ENCODE measurements around the gene PNPLA3.
A peak's percentile ranks its signal among the peaks of the same experiment; 100 is the strongest.

Gene PNPLA3, protein sequence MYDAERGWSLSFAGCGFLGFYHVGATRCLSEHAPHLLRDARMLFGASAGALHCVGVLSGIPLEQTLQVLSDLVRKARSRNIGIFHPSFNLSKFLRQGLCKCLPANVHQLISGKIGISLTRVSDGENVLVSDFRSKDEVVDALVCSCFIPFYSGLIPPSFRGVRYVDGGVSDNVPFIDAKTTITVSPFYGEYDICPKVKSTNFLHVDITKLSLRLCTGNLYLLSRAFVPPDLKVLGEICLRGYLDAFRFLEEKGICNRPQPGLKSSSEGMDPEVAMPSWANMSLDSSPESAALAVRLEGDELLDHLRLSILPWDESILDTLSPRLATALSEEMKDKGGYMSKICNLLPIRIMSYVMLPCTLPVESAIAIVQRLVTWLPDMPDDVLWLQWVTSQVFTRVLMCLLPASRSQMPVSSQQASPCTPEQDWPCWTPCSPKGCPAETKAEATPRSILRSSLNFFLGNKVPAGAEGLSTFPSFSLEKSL

DNA sequence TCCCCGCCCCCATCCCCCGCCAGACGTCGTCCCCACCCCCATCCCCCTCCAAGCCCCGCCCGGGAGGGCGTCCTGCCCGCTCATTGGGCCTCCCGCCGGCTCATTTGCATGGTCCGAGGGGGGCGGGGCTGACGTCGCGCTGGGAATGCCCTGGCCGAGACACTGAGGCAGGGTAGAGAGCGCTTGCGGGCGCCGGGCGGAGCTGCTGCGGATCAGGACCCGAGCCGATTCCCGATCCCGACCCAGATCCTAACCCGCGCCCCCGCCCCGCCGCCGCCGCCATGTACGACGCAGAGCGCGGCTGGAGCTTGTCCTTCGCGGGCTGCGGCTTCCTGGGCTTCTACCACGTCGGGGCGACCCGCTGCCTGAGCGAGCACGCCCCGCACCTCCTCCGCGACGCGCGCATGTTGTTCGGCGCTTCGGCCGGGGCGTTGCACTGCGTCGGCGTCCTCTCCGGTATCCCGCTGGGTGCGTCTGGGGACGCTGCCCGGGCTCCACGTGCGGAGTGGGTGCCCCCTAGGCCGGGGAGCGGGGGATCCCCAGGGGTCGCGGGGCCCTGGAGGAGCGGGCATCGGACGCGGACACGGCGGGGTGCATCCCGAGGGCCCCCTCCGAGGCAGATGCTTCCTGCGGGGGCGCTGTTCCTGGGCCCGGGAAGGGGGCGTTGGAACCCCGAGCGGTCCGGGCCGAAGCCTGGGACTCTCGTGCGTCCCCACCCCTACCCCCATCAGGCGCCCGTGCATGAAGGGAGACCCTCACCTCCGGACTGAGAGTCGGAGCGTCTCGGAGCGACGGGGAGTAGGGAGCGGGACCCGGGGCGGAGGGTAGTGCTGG is at the start of gene PNPLA3:
Gene PNPLA3 (plus strand): TSS at position 175 of the 834 bp plus-strand sequence. CDS start 107 bp downstream, at position 282.
- DNase-seq (ENCODE audit: low spot score): peak; percentile 70

DNA sequence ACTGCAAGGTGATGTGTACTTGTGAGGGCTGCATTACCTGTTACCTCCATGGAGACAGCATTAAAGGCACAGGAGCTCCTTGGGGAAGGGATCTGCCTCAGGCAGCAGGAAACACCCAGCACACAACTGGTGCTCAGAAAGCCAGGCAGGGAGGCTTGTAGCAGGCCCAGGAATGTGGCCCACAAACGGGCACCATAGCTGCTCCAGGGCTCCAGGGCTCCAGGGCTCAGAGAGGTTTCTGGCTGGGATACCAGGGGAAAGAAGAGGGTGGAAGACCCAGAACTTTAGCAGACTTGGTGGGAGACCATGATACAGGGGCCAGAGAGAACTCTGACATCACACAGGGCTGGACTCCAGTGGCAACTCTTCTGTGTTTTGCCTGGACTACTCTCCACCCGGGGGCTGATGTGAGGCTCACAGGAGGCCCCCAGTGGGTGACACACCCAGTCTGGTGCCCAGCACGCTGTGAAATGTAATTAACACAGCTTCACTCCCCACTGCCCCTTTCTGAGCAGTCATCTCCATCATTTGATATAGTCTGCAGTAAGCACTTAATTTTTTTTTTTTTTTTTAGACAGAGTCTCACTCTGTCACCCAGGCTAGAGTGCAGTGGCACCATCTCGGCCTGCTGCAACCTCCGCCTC is 46.6 kb upstream of the PNPLA3 start:
- no peak for DNase-seq (ENCODE audit: low spot score)

DNA sequence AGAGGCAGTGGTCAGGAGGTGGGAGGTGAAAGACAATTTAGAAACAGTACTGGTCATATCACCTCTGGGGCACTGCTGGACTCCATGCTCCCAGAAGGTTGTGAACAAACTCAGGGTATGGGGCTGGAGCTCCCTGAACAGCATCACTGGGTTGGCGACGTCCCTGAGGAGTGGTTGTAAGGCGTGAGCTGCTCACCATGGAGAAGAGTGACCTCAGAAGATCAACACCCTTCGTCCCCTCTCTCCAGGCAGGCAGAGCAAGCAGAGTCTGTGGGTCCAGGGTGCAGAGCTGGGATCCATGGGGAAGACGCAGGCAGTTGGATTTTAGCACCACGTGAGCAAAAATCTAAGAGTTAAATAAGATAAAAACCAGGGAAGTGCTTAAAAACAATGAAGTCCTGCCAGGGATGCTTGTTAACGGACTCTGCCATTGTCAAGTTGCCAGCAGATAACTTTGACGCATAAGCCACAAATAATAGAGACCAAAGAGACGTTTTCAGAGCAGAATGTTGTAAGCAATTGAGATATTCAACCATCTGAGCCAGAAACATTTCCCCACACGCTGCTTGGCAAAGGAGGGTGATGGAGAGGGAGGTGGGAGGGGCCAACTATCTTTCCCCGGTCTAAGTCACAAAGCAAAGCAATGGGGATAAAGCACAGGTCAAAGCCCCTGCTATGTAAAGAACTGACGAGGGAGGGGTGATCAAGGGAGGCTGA is 45.4 kb upstream of the PNPLA3 start:
- DNase-seq (ENCODE audit: low spot score): no peak

DNA sequence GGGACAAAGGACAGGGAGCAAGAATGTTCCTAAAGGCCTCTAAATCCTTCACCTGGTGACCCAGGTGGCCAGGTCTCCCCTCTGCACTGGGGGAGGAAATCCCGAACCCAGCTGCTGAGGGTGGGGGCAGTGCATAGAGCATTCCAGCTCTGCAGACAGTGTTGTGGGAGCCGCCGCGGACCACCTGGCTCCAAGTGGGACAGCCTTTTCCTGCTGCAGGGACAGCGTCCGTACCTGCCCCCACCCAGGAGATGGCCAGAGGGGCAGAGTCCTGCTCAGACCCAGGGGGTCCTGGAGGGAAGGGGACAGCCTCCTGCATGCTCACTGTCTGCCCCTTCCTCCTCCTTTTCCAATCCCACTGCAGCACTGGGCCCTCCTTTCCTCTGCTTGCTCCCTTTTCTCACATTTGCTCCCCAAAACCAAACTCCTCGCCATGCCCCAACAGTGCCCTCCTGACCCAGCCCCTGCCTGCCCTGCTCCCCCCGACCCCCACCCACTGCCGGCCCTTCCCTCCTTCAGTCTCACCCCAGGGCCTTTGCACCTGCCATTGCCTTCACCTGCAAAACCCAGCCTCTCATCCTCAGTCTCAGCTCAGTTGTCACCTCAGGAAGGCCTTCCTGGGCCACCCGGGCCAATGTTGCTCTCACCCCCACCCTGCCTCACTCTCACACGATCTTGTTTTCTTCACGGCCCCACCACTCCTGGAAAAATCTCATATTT is 44.6 kb upstream of the PNPLA3 start:
- no peak for DNase-seq (ENCODE audit: low spot score)

DNA sequence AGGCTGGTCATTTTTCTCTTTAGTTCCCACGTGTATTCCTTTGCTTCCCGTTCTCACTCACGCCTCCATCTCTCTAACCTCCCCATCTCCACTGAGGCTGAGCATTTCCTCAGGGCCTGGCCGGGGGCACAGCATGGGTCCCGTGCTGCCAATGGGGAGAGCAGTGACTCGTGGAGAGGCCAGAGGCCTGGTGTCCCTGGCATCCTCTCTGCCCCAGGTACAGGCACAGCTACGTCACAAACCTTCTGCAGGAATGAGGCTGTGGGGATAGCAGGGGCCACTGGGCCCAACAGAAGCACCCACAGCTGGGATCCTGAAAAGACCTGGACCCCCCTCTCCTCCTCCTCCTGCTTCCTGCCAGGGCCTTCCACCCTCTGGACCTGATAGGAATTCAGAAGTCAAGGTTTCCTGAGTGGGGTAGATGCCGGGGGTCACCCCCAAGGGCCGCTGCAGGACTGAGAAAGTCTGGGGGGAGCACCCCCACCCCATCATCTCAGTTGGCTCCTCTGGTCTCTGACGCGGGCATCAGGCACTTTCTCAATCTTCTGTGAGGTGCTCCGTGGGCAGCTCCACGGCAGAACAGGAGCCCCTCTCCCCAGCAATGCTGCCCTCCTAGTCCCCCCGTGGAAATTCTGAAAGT is 43.6 kb upstream of the PNPLA3 start:
- DNase-seq (ENCODE audit: low spot score): no peak

DNA sequence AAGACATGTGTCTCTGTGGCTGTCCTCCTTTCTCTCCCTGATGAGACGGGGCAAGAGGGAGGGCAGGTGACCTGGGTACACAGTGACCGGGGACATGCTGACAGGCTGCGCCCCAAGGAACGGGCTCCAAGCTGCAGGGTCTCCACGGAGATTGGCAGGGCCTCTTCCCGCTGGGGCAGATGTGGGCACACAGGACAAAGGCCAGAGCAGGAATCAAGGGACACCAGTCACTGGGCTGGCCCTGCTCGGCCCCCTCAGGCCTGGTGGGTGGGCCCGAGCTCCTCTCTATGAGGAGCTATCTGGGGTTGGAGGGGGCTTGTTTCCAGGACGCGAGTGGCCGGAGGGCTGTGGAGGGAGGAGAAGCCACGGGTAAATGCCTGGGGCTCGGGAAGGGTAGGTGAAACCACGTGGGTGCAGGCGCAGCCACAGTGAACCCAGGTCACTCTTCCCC is 43.0 kb upstream of the PNPLA3 start:
- DNase-seq (ENCODE audit: low spot score): no peak

DNA sequence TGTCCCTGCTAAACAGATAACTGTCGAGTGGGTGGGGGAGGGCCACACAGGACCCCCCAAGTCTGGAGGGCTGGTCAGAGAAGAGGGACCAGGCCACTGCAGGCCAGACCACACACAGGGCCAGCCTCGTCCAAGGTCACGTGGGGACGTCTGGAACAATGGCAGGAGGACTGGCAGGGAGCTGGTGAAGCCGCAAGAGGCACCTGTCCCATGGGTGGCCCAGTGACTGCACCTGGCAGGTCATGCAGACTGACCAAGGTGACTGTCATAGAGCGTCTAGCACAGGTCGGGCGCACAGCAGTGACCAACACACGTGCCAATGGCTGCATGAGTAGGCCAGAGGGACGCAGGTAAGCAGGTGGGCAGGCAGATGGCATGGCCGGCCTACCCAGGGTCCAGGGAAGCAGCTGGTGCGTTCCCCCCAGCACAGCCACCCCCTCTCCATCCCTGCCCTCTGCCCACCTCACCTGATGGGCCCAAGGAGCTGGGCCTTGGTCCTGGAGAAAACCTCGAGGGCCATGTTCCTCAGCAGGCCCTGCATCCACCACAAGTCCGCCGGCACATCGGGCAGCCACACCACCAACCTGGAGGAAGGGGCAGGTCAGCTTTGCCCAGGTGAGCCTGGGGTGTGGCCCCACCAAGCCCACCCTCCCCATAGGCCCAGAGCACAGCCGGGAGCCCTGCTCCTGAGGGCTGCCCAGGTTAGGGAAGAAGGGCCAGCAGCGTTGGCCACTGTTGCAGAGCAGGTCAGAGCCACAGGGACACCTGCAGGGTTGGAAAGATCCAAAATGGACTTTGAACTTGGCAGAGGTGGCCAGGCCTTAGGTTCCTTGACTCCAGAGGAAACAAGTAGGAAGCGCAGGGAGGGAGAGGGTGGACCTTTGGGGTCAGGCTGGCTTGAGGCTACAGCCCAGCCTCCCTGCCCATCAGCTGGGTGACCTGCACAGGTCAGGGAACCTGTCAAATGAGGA is 42.2 kb upstream of the PNPLA3 start:
- no peak for DNase-seq (ENCODE audit: low spot score)

DNA sequence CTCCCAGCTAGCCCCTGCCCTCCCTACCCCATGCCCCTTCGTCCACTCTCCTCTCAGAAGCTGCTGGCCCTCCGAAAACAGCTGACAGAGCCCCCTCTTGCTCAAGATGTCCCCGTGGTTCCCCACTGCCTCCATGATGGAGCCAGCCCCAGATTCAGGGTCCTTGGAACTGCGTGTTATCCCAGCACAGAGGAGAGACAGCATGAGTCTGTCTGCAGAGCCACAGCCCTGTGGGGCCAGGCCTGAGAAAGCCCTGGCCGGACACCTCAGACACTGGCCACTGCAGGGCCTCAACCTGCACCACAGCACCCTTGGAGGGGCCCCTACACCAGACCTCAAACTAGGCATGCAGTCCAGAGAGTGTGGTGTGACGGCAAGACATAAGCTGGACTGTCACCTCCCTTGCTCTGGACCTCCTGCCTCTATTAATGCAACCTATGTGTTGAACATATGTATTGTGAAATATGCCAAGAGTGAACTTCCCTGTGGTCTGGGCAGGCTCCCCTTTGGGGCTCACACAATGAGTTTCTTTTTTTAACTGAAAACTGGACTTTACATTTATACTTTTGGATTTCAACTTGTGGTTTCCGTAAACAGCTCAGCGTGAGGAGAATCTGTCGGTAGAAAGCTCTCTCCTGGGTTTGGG is 41.4 kb upstream of the PNPLA3 start:
- DNase-seq (ENCODE audit: low spot score): no peak

DNA sequence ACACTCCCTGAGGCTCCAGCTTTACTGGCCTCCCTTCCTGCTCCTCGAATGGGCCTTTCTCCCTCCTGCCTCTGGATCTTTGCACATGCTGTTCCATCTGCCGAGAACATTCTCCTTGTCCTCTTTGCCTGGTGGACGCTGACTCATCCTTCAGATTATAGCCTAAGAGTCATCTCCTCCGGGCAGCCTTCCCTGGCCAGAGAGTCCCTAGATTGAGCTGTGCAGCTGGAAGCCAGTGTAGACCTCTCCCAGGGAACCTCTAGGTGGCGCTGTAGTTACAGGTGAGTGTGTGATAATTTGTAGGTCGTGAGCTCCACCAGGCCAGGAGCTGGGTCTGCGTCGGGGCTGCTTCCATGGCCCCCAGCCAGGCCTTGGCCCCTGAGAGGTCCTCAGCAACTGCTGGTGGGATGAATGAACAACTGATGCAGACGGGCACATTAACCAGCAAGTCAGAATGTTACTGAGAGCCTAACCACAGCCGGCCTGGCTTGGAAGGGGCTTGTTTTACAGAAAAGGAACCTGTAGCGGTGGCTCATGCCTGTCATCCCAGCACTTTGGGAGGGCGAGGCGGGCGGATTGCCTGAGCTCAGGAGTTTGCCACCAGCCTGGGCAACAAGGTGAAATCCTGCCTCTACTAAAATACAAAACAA is 40.5 kb upstream of the PNPLA3 start:
- DNase-seq (ENCODE audit: low spot score): peak; percentile 73

DNA sequence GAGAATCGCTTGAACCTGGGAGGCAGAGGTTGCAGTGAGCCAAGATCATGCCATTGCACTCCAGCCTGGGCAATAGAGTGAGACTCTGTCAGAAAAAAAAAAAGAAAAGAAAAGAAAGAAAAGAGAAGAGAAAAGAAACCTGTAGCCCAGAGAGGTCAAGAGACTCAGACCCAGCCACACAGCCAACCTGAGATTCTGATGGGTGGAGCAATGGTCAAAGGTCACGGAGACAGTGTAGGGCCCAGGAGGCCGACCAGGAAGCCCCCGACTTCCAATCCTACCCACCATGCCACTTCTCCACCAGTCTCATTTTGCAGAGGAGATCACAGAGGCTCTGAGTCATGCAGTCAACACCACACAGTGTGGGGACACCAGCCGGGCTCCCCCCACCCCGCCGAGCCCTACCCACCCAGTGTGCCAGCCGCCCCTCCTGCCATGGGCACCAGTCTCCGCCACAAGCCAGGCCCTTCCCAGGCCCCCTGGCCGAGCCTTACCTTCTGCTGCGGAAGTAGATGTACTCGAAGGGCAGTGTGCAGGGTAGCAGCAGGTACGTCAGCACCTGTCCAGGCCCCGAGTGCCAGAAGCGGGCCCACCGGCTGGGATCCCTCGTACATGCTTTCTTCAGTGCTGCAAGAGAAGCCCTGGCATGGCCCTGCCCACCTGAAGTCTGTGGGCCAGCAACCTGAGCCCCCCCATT is 39.7 kb upstream of the PNPLA3 start:
- DNase-seq (ENCODE audit: low spot score): no peak

DNA sequence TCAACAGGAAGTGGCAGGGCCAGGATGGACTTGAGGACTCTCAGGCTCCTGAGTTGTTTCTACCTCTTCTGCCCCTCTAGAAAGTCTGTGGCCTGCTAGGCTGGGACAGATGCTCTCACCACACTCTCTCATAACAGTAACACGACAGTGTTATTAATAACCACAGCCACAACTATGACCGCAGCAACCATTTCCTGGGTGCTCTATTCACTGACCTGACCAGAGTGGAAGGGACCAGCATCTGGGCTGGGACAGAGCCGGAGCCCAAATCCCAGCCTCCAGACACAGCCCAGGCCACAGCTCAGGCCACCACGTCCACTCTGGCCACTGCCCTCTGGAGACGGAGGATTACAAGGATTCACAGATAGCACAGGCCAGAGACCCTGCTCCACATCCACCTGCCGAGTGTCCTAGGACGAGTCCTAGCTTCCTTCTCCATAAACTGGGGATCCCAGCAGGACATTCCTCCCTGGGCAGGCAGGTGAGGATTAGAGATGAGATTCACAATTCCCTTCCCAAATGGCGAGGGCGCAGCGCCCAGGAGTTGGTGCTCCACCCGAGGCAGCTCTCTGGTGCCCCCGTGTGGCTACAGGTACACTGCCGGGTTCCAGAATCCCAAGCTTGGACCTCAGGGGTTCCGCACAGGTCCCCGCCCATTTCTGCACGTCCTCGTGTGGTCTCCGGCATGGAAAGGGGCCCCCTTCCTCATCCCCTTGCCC is 38.8 kb upstream of the PNPLA3 start:
- DNase-seq (ENCODE audit: low spot score): peak; percentile 26

DNA sequence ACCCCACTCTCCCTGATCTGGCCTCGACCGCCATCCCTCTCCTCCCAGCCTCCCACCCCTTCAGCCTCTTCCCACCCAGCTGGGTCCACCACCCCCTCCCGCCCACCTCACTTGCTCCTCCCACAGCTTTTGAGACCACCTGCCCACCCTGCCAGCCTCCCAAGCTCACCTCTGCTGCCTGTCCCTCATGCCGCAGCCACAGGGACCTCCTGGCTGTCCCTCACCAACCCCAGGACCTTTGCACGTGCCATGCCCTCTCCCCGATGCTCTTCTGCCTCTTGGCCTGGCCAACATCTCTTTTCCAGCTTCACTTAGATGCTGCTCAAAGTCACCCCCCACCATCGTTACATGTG is 38.3 kb upstream of the PNPLA3 start:
- no peak for DNase-seq (ENCODE audit: low spot score)

DNA sequence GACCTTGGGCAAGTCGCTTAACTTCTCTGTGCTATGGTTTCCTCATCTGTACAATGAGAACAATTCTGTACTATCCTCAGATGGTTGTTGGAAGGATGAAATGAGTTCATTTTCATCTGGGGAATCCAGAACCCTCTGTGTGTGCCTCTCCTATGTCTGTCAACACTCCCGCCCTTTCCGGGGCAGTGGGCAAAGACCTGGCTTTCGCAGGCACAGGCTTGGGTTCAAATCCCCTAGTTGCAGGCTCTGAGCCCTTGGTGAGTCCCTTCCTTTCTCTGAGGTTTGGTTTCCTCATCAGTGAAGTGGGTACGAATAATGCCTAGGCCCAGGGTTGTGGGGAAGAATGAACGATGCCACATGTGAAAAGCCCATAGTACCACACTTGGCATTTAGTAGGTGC is 37.8 kb upstream of the PNPLA3 start:
- DNase-seq (ENCODE audit: low spot score): no peak

DNA sequence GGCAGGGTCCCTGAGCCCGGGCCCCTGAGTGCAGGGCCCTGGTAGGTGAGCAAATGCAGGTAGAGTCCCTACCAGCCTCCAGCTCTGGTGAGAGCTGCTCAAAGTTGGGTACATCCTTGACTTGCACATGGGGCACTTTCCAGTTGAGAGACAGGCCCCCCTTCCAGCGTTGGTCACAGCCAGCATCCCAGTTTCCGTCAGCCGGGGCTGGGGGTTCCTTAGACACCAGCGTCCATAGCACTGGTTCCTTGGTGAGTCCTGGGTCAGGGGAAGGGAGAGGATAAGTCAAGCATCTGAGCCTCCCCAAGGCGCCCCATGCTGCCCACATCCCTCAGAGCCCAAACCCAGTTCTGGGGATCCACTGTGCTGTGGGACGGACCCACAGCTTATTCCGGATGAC is 37.4 kb upstream of the PNPLA3 start:
- DNase-seq (ENCODE audit: low spot score): no peak

DNA sequence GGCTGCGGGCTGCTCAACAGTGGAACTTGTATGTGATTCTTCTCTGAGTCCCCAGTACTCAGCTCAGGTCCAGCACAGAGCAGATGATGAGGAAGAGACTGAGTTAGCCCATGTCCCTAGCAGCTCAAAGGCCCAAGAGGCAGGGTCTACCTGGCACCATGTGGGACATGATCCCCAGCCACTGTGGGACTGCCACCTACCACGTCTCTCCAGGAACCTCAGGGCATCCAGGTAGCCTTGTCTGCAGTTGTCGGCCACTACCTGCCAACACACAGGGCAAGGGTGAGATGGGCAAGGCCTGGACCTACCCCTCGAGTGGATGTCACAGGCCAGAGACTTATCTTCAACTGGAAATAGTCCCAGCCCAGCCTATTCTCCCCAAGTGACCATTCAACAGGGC is 36.2 kb upstream of the PNPLA3 start:
- no peak for DNase-seq (ENCODE audit: low spot score)

DNA sequence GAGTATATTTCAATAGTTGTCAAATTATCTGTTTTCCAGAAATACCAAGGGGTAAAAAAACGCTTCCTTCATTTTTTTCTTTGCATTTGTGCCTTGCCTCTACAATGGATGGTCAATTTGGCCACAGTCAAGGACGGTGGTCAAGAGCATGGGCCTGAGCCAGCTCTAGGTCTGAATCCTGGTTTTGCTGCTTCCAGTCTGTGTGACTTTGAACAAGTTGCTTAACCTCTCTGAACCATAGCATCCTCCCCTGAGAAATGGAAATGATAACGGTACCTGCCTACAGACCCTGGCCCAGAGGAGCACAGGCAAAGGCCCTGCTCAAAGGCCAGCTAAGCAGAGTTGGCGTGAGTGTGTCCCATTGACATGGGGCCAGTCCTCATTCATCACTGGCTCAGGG is 34.9 kb upstream of the PNPLA3 start:
- DNase-seq (ENCODE audit: low spot score): no peak

DNA sequence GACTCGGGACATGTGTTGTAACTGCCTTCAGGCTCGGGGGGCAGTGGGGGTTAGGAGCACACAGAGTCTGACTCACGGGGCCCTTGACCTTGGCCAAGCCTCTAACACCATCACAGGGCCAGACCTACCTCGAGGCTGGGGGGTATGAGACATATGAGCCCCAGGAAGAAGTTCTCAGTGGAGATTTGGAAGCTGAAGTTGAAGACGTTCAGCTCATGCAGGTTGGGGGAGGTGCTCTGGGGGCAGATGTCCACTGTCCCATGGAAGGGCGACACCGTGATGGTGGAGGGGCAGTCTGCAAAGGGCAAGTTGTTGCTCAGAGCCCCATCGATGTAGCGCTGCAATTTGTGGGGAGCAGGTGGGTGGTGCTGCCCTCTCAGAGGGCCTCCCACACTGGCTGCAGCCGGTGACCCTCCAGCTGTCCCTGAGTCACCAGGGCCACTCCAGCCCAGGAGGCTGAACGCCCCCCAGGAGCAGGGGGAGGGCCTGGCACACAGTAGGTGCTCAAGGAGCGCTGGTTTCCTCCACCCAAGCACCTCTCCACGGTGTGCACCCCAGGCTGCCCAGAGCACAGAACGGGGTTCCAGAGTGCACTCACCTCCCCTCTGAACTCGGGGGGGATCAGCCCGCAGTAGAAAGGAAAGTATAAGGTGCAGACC is 34.3 kb upstream of the PNPLA3 start:
- DNase-seq (ENCODE audit: low spot score): no peak

All from SW480 (cell line).